A549 (cell line): Measurements from ENCODE around the gene HCST. TPM values are rescaled to one million over a fixed set of nuclear protein-coding genes. Genes with fewer than 3 reads are reported as not detected.

ENCODE experiments used
- ATAC-seq, 2 experiments: fragments of 200-7000 bp in 1 of 2; fragments of >200 bp in 1 of 2; cut with Nextera tagmentation in 1 of 2; cut with Tn5 transposase in 1 of 2; 3 replicates each; pipeline versions ENCODE4 v1.8.0 to v1.9.1; 2018 to 2020; ENCODE audit warnings: mild to moderate bottlenecking in 1 of 2, moderate library complexity in 1 of 2
- CTCF ChIA-PET: fragments of 300-600 bp; sonication (Branson Sonifier 250); formaldehyde crosslinking; extraction: SDS; loops from one replicate; lab custom pipeline; 2021; ENCODE audit warnings: antibody characterized with exemption, inconsistent platforms; lab: Yijun Ruan, JAX
- POLR2A ChIA-PET: fragments of 350-600 bp; formaldehyde crosslinking; extraction: SDS; loops from one replicate; lab custom pipeline; 2021; ENCODE audit warnings: antibody characterized with exemption, inconsistent platforms; lab: Yijun Ruan, JAX
- DNase-seq, 2 experiments: peaks; one replicate each; pipeline versions ENCODE4 v3.0.0 to v3.0.0-alpha.2; 2011 to 2016; ENCODE audit warnings: low read depth in 1 of 2, low spot score in 1 of 2
- FAIRE-seq: peaks from 2 replicates; lab custom pipeline; 2011; peaks lifted over from hg19 to GRCh38; lab: Jason Lieb, UNC
- H3K27ac ChIP-seq, 2 experiments: fragments of >200 bp; sonication (Bioruptor Twin); formaldehyde crosslinking; 3 replicates each; pipeline ENCODE4 v1.5.1; 2016 to 2017
- H3K4me1 ChIP-seq: fragments of >200 bp; sonication (Bioruptor Twin); formaldehyde crosslinking; 3 replicates; pipeline ENCODE4 v1.6.1; 2016
- H3K4me2 ChIP-seq: fragments of >200 bp; sonication (Bioruptor Twin); formaldehyde crosslinking; 3 replicates; pipeline ENCODE4 v1.6.1; 2016
- H3K4me3 ChIP-seq: fragments of >200 bp; sonication (Bioruptor Twin); formaldehyde crosslinking; 3 replicates; pipeline ENCODE4 v1.5.1; 2016
- H3K9me3 ChIP-seq: fragments of >200 bp; sonication (Bioruptor Twin); formaldehyde crosslinking; 3 replicates; pipeline ENCODE4 v1.6.1; 2016
- ATOH8 ChIP-seq: fragments of 250-450 bp; sonication (Bioruptor Pico); IDR thresholded peaks from 2 replicates; pipeline ENCODE4 v1.5.0; 2020; ENCODE audit warnings: low read depth, mild to moderate bottlenecking, moderate library complexity
- CBX8 ChIP-seq: fragments of 200-600 bp; sonication (generic); IDR thresholded peaks from 2 replicates; pipeline ENCODE4 v1.6.1; 2016
- CEBPB ChIP-seq, 2 experiments: fragments of >200 bp in 1 of 2; sonication (Bioruptor Twin) in 1 of 2; formaldehyde crosslinking in 1 of 2; IDR thresholded peaks; 2 replicates each; pipeline ENCODE4 v1.6.1; 2012 to 2016
- CHD4 ChIP-seq: fragments of 200-600 bp; sonication (generic); IDR thresholded peaks from 2 replicates; pipeline ENCODE4 v1.6.1; 2016; ENCODE audit warnings: antibody characterized with exemption, mild to moderate bottlenecking, borderline replicate concordance
- EHF ChIP-seq: fragments of 250-450 bp; sonication (Bioruptor Pico); IDR thresholded peaks from 2 replicates; pipeline ENCODE4 v1.5.0; 2020; ENCODE audit warnings: mild to moderate bottlenecking
- EP300 ChIP-seq, 2 experiments: fragments of >200 bp; sonication (Bioruptor Twin); formaldehyde crosslinking; IDR thresholded peaks; 2 replicates in 1 of 2; 3 replicates in 1 of 2; pipeline ENCODE4 v1.6.1; 2016 to 2017
- FOSL2 ChIP-seq, 2 experiments: fragments of 450-650 bp in 1 of 2; fragments of >200 bp in 1 of 2; sonication (Bioruptor Twin) in 1 of 2; formaldehyde crosslinking; IDR thresholded peaks; 2 replicates each; pipeline versions ENCODE4 v1.5.0 to v1.6.1; 2016 to 2020; ENCODE audit warnings: mild to moderate bottlenecking in 1 of 2, moderate library complexity in 1 of 2
- FOXS1 ChIP-seq: fragments of 250-450 bp; sonication (Bioruptor Pico); IDR thresholded peaks from 2 replicates; pipeline ENCODE4 v1.5.0; 2020; ENCODE audit warnings: mild to moderate bottlenecking, moderate library complexity
- HDAC2 ChIP-seq: fragments of 200-600 bp; sonication (generic); IDR thresholded peaks from 2 replicates; pipeline ENCODE4 v1.6.1; 2016
- HMGXB4 ChIP-seq: fragments of 250-450 bp; sonication (Bioruptor Pico); IDR thresholded peaks from 2 replicates; pipeline ENCODE4 v1.5.0; 2021; ENCODE audit warnings: mild to moderate bottlenecking, moderate library complexity, borderline replicate concordance
- HOXA7 ChIP-seq: fragments of 250-450 bp; sonication (Bioruptor Pico); IDR thresholded peaks from 2 replicates; pipeline ENCODE4 v1.5.0; 2020; ENCODE audit warnings: mild to moderate bottlenecking, moderate library complexity
- JUNB ChIP-seq: fragments of >200 bp; sonication (Bioruptor Twin); formaldehyde crosslinking; IDR thresholded peaks from 2 replicates; pipeline ENCODE4 v1.6.1; 2016
- KDM5A ChIP-seq: fragments of 200-600 bp; sonication (generic); IDR thresholded peaks from 2 replicates; pipeline ENCODE4 v1.6.1; 2016; ENCODE audit warnings: antibody characterized with exemption, mild to moderate bottlenecking
- MAFK ChIP-seq: fragments of 450-650 bp; IDR thresholded peaks from 2 replicates; pipeline ENCODE4 v1.6.1; 2014; ENCODE audit not compliant: partially characterized antibody
- MAX ChIP-seq: IDR thresholded peaks from 2 replicates; pipeline ENCODE4 v1.6.1; 2012
- MAZ ChIP-seq: fragments of 150-350 bp; IDR thresholded peaks from 2 replicates; pipeline ENCODE4 v1.6.1; 2014; ENCODE audit warnings: antibody characterized with exemption, low read depth, low read length, borderline replicate concordance
- MYC ChIP-seq: IDR thresholded peaks from 2 replicates; pipeline ENCODE4 v1.6.1; 2012; ENCODE audit warnings: mild to moderate bottlenecking, inconsistent platforms, low read length, improper control_type of control experiment, borderline replicate concordance
- NR3C1 ChIP-seq: fragments of >200 bp; sonication (Bioruptor Twin); formaldehyde crosslinking; IDR thresholded peaks from 3 replicates; pipeline ENCODE4 v1.6.1; 2017
- RAD21 ChIP-seq, 2 experiments: fragments of >200 bp in 1 of 2; sonication (Bioruptor Twin) in 1 of 2; formaldehyde crosslinking in 1 of 2; IDR thresholded peaks in 1 of 2; conservative IDR thresholded peaks in 1 of 2; 2 replicates in 1 of 2; 3 replicates in 1 of 2; pipeline ENCODE4 v1.6.1; 2012 to 2018; ENCODE audit warnings: inconsistent platforms in 1 of 2
- RFX5 ChIP-seq: fragments of 450-650 bp; IDR thresholded peaks from 2 replicates; pipeline ENCODE4 v1.7.1; 2014; ENCODE audit warnings: antibody characterized with exemption, mild to moderate bottlenecking, moderate library complexity
- ZNF302 ChIP-seq: fragments of 250-450 bp; sonication (Bioruptor Pico); IDR thresholded peaks from 2 replicates; pipeline ENCODE4 v1.9.0; 2021; ENCODE audit warnings: inconsistent platforms, mild to moderate bottlenecking, moderate library complexity
- WGBS: methylation state at CpG from one replicate; pipeline ENCODE4 v1.1.6; 2017; ENCODE audit errors: missing lambda C conversion rate; 5-methylcytosine and 5-hydroxymethylcytosine counted together
- polyA plus RNA-seq, 4 experiments: library from polyadenylated mRNA; depleted of rRNA in 3 of 4; stranded (reverse); fragments of >200 nt; fragmentation: RNase III in 1 of 4; extraction: RNeasy Plus Mini Kit Qiagen cat#74134 plus additional on column Dnase treatment in 1 of 4; gene quantifications; 2 replicates in 3 of 4; 3 replicates in 1 of 4; pipeline ENCODE4 v1.2.3, GENCODE V29; 2011 to 2017
- TF ChIP-seq, protein P1 (sequence below): IDR thresholded peaks from 2 replicates; pipeline ENCODE4 v1.6.1; 2012
- TF ChIP-seq, protein P2 (sequence below): fragments of 200-600 bp; sonication (generic); IDR thresholded peaks from 2 replicates; pipeline ENCODE4 v1.6.1; 2016; ENCODE audit warnings: antibody characterized with exemption, mild to moderate bottlenecking, moderate library complexity

Gene HCST
- polyA plus RNA-seq, 2 of the 4 experiments (the other 2 are of a cell fraction): 0.49 TPM; not detected in 1

- H3K9me3 ChIP-seq: no peaks in the 10 kb centered on the region
- no peak overlapping the region for H3K27ac ChIP-seq
- POLR2A ChIA-PET: no interaction called here
- 11% methylated on average over 3 of the region's 3 CpGs for WGBS
- no peak overlapping the region for H3K4me3 ChIP-seq
- no peak overlapping the region for H3K4me2 ChIP-seq
- CTCF ChIA-PET: interaction anchor here (0.7 to 4.0 kb wide), 4 partner anchors 16 to 145 kb away, joined by 3 to 29 read pairs (median 10); no protein-coding TSS in a partner anchor
- no peak for DNase-seq
- H3K4me1 ChIP-seq: no peaks in the 10 kb centered on the region; the same call in 2 of the 3 replicates
- TF ChIP-seq NR3C1: no peak
- TF ChIP-seq MYC: no peak
- TF ChIP-seq HDAC2: no peak
- TF ChIP-seq ATOH8: no peak
- no peak for TF ChIP-seq JUNB
- no peak for TF ChIP-seq MAX
- no peak for TF ChIP-seq CHD4
- TF ChIP-seq RAD21 (conservative IDR thresholded peaks at IDR 0.05 in 1 of 2, IDR thresholded peaks at IDR 0.05 in 1 of 2): no peak
- no peak for TF ChIP-seq KDM5A
- TF ChIP-seq FOXS1 (CRISPR knock-in tag): no peak
- TF ChIP-seq RFX5: no peak
- TF ChIP-seq HOXA7 (CRISPR knock-in tag): no peak
- TF ChIP-seq ZNF302 (CRISPR knock-in tag): no peak
- TF ChIP-seq MAFK: no peak
- no peak for TF ChIP-seq EP300 (IDR thresholded peaks at IDR 0.05)
- no peak for TF ChIP-seq MAZ
- peak; percentile 36 for FAIRE-seq
- ATAC-seq: no peak; a peak in 1 of 6 replicates
These were observed 13.1 kb downstream of the HCST start for GRCh38 chr19:35915443-35915842.

- no peak for DNase-seq
- CTCF ChIA-PET: interaction anchor here (4.0 kb wide), 1 partner anchor 13 kb away, joined by 29 read pairs; no protein-coding TSS in a partner anchor
- Histone ChIP-seq H3K4me2 (no peak overlapping the region), H3K4me1 (no peaks in the 10 kb centered on the region), H3K27ac (no peak overlapping the region), H3K4me3 (no peak overlapping the region), H3K9me3 (no peaks in the 10 kb centered on the region)
- FAIRE-seq: no peak
- ATAC-seq: no peak
- 65% methylated on average over 11 of the region's 11 CpGs for WGBS
- TF ChIP-seq ATOH8 (no peak), CEBPB (IDR thresholded peaks at IDR 0.05) (no peak), HMGXB4 (CRISPR knock-in tag) (no peak), CHD4 (no peak), EHF (no peak), MAZ (no peak), FOSL2 (IDR thresholded peaks at IDR 0.05) (no peak), FOSL2 (CRISPR knock-in tag; IDR thresholded peaks at IDR 0.05) (no peak), JUNB (no peak), EP300 (IDR thresholded peaks at IDR 0.05) (no peak), CBX8 (no peak)
- TF ChIP-seq, protein P1, sequence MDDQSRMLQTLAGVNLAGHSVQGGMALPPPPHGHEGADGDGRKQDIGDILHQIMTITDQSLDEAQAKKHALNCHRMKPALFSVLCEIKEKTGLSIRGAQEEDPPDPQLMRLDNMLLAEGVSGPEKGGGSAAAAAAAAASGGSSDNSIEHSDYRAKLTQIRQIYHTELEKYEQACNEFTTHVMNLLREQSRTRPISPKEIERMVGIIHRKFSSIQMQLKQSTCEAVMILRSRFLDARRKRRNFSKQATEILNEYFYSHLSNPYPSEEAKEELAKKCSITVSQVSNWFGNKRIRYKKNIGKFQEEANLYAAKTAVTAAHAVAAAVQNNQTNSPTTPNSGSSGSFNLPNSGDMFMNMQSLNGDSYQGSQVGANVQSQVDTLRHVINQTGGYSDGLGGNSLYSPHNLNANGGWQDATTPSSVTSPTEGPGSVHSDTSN: no peak
- TF ChIP-seq, protein P2, sequence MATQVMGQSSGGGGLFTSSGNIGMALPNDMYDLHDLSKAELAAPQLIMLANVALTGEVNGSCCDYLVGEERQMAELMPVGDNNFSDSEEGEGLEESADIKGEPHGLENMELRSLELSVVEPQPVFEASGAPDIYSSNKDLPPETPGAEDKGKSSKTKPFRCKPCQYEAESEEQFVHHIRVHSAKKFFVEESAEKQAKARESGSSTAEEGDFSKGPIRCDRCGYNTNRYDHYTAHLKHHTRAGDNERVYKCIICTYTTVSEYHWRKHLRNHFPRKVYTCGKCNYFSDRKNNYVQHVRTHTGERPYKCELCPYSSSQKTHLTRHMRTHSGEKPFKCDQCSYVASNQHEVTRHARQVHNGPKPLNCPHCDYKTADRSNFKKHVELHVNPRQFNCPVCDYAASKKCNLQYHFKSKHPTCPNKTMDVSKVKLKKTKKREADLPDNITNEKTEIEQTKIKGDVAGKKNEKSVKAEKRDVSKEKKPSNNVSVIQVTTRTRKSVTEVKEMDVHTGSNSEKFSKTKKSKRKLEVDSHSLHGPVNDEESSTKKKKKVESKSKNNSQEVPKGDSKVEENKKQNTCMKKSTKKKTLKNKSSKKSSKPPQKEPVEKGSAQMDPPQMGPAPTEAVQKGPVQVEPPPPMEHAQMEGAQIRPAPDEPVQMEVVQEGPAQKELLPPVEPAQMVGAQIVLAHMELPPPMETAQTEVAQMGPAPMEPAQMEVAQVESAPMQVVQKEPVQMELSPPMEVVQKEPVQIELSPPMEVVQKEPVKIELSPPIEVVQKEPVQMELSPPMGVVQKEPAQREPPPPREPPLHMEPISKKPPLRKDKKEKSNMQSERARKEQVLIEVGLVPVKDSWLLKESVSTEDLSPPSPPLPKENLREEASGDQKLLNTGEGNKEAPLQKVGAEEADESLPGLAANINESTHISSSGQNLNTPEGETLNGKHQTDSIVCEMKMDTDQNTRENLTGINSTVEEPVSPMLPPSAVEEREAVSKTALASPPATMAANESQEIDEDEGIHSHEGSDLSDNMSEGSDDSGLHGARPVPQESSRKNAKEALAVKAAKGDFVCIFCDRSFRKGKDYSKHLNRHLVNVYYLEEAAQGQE: no peak
- TF ChIP-seq, all 56 proteins: peak for 0
- POLR2A ChIA-PET: interaction anchor here (0.6 kb wide), 1 partner anchor 69 kb away, joined by 3 read pairs; no protein-coding TSS in a partner anchor
These were observed 17.0 kb downstream of the HCST start for GRCh38 chr19:35919306-35919705.
